Inflammatory macrophage (primary cell): ENCODE results near the gene MZT2A.
"Not testable (repeated sequence)": the region's sequence is repeated elsewhere in the genome, so short reads cannot be mapped to it uniquely, and the experiment has no call there.

ENCODE experiments used
- DNase-seq, 2 donors: peaks; one replicate each; pipeline ENCODE4 v3.0.0-alpha.2; 2020 to 2022

The MZT2A gene

GRCh38 chr2:131519871-131520470 is 27.8 kb upstream of the MZT2A start:
- not testable (repeated sequence) for DNase-seq

GRCh38 chr2:131519466-131519865 is 27.3 kb upstream of the MZT2A start:
- DNase-seq: no peak

- not testable (repeated sequence) for DNase-seq
Observed at GRCh38 chr2:131518531-131518930, 26.3 kb upstream of the MZT2A start.

- not testable (repeated sequence) for DNase-seq
Observed at GRCh38 chr2:131517856-131518255, 25.7 kb upstream of the MZT2A start.

- no peak for DNase-seq
Observed at GRCh38 chr2:131517106-131517831, 25.1 kb upstream of the MZT2A start.

- not testable (repeated sequence) for DNase-seq
Observed at GRCh38 chr2:131516621-131517020, 24.4 kb upstream of the MZT2A start.

- no peak for DNase-seq
Observed at GRCh38 chr2:131516011-131516410, 23.8 kb upstream of the MZT2A start.

GRCh38 chr2:131515235-131515634 is 23.0 kb upstream of the MZT2A start:
- not testable (repeated sequence) for DNase-seq

- DNase-seq: not testable (repeated sequence)
Observed at GRCh38 chr2:131514408-131515166, 22.4 kb upstream of the MZT2A start.

GRCh38 chr2:131511969-131512870 is 20.0 kb upstream of the MZT2A start:
- not testable (repeated sequence) for DNase-seq

- not testable (repeated sequence) for DNase-seq
Observed at GRCh38 chr2:131511291-131511968, 19.2 kb upstream of the MZT2A start.

- no peak for DNase-seq
Observed at GRCh38 chr2:131509615-131510014, 17.4 kb upstream of the MZT2A start.

GRCh38 chr2:131504082-131504750 is 12.0 kb upstream of the MZT2A start:
- DNase-seq: not testable (repeated sequence)

- not testable (repeated sequence) for DNase-seq
Observed at GRCh38 chr2:131503587-131503986, 11.4 kb upstream of the MZT2A start.

- peak; percentile 3 to 11 for DNase-seq
Observed at GRCh38 chr2:131498321-131498973, 6.2 kb upstream of the MZT2A start.

- not testable (repeated sequence) for DNase-seq
Observed at GRCh38 chr2:131495506-131495905, 3.3 kb upstream of the MZT2A start.

GRCh38 chr2:131493199-131493968 is 1.2 kb upstream of the MZT2A start:
- no peak for DNase-seq

- peak; percentile 87 to 92 for DNase-seq
Observed at GRCh38 chr2:131492418-131493198, 411 bp upstream of the MZT2A start.

GRCh38 chr2:131491469-131491836 is 744 bp downstream of the MZT2A start:
- not testable (repeated sequence) for DNase-seq
